ENCODE measurements around the gene ZBTB38. TPM values are rescaled to one million over a fixed set of nuclear protein-coding genes. Genes with fewer than 3 reads are reported as not detected.

ZBTB38 gene
- total RNA-seq, 1 donor from 2014 or later, result 64.6 TPM

DNA sequence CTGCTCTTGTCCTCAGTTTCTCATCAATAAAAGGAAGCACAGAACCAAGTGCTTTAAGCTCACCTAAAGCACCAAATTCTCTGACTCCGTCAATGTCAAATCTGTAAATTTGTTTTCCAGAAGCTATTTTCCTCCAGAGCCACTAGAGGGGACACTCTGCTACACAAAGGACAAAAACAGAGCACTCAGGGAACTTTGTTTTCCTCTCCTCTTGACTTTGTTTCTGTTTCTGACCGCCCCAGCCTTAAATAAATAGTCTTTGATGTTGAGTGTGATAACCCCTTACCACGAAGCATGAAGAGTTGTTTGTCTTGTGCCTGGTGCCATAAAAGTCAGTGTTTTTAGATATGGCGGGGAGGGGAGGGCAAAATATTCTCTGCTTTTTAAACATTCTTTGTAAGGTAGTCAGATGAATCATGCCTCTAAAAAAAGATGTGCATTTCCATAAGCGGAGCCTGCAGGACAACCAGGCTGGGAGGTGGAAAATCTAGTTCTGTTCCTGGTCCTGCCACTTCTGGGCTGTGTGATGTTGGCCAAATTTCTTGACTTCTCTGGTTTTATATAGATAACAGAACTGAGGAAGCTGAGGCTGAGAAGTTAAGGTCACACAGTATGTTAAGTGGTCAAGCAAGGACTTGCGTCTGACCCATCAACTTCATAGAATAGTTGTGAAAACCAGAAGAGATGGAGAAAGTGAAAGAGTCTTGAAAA lies 7.3 kb upstream of the ZBTB38 start:
- peaks cover 1% of the 10 kb centered on the region for H3K36me3 Mint-ChIP-seq (ENCODE audit: low read depth)
- H3K9me3 Mint-ChIP-seq (ENCODE audit: low read depth), result peaks cover 3% of the 10 kb centered on the region
- DNase-seq (ENCODE audit: low spot score), result no peak
- H3K4me3 Mint-ChIP-seq (ENCODE audit: unreplicated experiment), result no peak overlapping the region
- H3K27me3 Mint-ChIP-seq (ENCODE audit: low read depth), result no peaks in the 10 kb centered on the region
- H3K27ac Mint-ChIP-seq (ENCODE audit: unreplicated experiment), result peak overlapping the region; percentile 39
- H3K4me1 Mint-ChIP-seq (ENCODE audit: low read depth), result peaks cover 19% of the 10 kb centered on the region
- TF ChIP-seq, protein P1, sequence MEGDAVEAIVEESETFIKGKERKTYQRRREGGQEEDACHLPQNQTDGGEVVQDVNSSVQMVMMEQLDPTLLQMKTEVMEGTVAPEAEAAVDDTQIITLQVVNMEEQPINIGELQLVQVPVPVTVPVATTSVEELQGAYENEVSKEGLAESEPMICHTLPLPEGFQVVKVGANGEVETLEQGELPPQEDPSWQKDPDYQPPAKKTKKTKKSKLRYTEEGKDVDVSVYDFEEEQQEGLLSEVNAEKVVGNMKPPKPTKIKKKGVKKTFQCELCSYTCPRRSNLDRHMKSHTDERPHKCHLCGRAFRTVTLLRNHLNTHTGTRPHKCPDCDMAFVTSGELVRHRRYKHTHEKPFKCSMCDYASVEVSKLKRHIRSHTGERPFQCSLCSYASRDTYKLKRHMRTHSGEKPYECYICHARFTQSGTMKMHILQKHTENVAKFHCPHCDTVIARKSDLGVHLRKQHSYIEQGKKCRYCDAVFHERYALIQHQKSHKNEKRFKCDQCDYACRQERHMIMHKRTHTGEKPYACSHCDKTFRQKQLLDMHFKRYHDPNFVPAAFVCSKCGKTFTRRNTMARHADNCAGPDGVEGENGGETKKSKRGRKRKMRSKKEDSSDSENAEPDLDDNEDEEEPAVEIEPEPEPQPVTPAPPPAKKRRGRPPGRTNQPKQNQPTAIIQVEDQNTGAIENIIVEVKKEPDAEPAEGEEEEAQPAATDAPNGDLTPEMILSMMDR (IDR thresholded peaks at IDR 0.05), result peak; percentile 95

DNA sequence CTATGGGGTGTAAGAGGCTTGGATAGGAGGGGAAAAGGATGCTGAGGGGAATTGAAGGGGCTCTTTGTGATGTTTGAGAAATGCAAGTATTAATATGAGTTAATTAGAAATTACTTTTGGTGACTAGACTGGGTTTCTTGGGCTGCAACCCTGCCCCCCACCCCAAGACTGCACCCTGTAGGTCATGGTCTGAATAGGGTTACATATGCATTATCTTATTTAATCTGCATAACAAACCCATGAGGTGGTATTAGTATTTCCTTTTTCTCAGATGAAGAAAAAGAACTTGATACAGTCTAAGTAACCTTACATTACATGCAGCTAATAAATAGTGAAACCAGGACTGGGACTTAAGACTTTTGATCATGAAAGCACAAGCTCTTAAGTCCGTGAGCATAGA lies 5.6 kb upstream of the ZBTB38 start:
- peaks cover 36% of the 10 kb centered on the region for H3K4me1 Mint-ChIP-seq (ENCODE audit: low read depth)
- TF ChIP-seq, protein P1 (IDR thresholded peaks at IDR 0.05), result no peak
- peaks cover 1% of the 10 kb centered on the region for H3K36me3 Mint-ChIP-seq (ENCODE audit: low read depth)
- no peaks in the 10 kb centered on the region for H3K27me3 Mint-ChIP-seq (ENCODE audit: low read depth)
- H3K9me3 Mint-ChIP-seq (ENCODE audit: low read depth), result peaks cover 3% of the 10 kb centered on the region
- H3K27ac Mint-ChIP-seq (ENCODE audit: unreplicated experiment), result no peak overlapping the region
- H3K4me3 Mint-ChIP-seq (ENCODE audit: unreplicated experiment), result no peak overlapping the region
- DNase-seq (ENCODE audit: low spot score), result no peak

DNA sequence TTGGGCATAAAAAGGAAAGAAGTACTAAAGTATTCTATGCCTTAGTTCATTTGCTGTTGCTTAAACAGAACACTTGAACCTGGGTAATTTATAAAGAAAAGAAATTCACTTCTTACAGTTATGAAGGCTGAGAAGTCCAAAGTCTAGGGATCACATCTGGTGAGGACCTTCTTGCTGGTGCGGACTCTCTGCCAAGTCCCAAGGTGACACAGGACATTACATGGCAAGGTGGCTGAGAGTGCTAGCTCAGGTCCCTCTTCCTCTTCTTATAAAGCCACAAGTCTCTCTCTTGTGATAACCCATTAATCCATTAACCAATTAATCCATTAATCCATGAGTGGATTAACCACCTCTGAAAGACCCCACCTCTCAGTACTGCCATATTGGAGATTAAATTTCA lies 3.1 kb upstream of the ZBTB38 start:
- DNase-seq (ENCODE audit: low spot score), result no peak
- peaks cover 3% of the 10 kb centered on the region for H3K9me3 Mint-ChIP-seq (ENCODE audit: low read depth)
- peaks cover 2% of the 10 kb centered on the region for H3K36me3 Mint-ChIP-seq (ENCODE audit: low read depth)
- H3K4me1 Mint-ChIP-seq (ENCODE audit: low read depth), result peaks cover 60% of the 10 kb centered on the region
- no peak overlapping the region for H3K27ac Mint-ChIP-seq (ENCODE audit: unreplicated experiment)
- H3K27me3 Mint-ChIP-seq (ENCODE audit: low read depth), result no peaks in the 10 kb centered on the region
- TF ChIP-seq, protein P1 (IDR thresholded peaks at IDR 0.05), result no peak
- no peak overlapping the region for H3K4me3 Mint-ChIP-seq (ENCODE audit: unreplicated experiment)

DNA sequence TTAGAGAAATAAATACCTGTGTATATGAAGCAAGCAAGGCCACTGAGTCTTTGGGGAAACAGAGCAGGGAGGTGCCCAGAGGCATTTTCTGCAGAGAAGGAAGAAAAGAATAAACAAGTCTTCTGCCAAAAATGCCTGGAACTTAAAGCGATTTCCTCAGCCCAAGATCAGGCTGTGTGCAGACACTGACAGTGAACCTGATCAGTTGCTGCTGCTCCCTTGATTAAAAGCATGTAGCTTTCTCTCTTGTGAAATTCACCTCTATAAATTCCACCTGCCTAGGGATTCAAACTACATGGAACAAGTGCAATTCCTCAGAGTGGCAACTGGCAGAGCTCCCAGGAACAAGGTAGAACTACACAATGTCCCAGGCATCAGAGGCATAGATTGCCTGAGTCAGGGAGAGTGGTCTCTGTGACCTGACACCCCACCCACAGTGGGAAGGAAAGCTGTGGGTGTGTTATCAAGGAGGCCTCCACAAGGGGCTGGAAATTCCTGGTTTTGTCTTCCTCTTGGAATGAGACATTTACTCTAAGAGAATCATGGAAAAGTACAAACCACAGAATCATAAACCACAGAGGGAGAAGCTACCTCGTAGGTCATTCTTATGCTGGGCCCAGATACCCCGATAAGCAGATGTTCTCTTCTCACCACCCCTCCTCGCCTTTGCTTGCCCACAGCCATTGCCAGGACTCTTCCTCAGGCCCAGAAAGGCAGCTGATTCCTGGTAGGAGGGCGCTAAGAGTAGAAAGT lies 1.8 kb upstream of the ZBTB38 start:
- DNase-seq (ENCODE audit: low spot score), result no peak
- Mint-ChIP-seq H3K36me3 (ENCODE audit: low read depth) (peaks cover 3% of the 10 kb centered on the region), H3K9me3 (ENCODE audit: low read depth) (peaks cover 3% of the 10 kb centered on the region), H3K27me3 (ENCODE audit: low read depth) (no peaks in the 10 kb centered on the region), H3K4me1 (ENCODE audit: low read depth) (peaks cover 55% of the 10 kb centered on the region), H3K4me3 (ENCODE audit: unreplicated experiment) (peak overlapping the region; percentile 26), H3K27ac (ENCODE audit: unreplicated experiment) (peak overlapping the region; percentile 100)
- TF ChIP-seq, protein P1 (IDR thresholded peaks at IDR 0.05), result no peak

DNA sequence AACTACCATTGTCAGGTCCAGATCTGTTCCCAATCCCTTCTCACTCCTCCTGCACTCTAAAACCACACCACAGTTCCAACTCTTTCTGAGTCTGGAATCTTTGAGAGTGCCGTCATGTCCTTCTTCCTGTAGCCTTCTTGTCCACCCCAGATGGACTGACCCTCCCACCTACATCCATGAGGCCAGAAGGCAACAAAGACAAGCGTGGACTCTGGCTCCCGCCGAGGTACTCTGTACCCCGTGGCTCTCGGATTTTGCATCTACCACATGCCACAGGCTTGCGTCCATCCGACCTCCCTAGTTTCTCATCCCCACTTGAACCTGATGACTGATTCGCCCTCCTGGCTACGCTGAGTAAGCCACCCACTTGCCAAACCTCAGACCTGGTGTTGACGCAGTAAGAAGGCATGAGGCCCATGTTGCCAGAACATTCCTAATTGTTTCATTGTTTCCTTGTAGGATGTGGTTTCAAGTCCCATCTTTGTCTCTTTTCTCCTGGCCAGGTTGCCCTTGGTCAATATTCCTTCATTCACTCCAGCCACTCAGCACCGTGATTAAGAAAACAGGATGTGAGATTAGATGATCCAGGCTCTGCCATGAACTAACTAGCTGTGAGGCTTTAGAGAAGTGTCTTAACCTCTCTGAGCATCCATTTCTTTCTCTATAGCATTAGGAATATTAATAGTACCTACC lies 1.1 kb upstream of the ZBTB38 start:
- H3K9me3 Mint-ChIP-seq (ENCODE audit: low read depth), result peaks cover 3% of the 10 kb centered on the region
- H3K36me3 Mint-ChIP-seq (ENCODE audit: low read depth), result peaks cover 7% of the 10 kb centered on the region
- H3K4me1 Mint-ChIP-seq (ENCODE audit: low read depth), result peaks cover 54% of the 10 kb centered on the region
- DNase-seq (ENCODE audit: low spot score), result no peak
- peak overlapping the region; percentile 26 for H3K4me3 Mint-ChIP-seq (ENCODE audit: unreplicated experiment)
- H3K27me3 Mint-ChIP-seq (ENCODE audit: low read depth), result no peaks in the 10 kb centered on the region
- TF ChIP-seq, protein P1 (IDR thresholded peaks at IDR 0.05), result no peak
- peak overlapping the region; percentile 100 for H3K27ac Mint-ChIP-seq (ENCODE audit: unreplicated experiment)

Measured in chondrocyte (in vitro differentiated cells).